Measurements from ENCODE around the gene MRTFA.

Gene MRTFA

GRCh38 chr22:40404251-40405177 lies 232.0 kb downstream of the MRTFA start:
- no peak overlapping the region for H3K4me3 ChIP-seq (replicated peaks; ENCODE audit: low read depth, low read length)
- TF ChIP-seq CTCF (IDR thresholded peaks at IDR 0.05; ENCODE audit: low read depth, low read length, missing control alignments) = no peak
- no peak for DNase-seq (ENCODE audit: extremely low read depth, low read depth)

GRCh38 chr22:40403651-40404050 lies 232.9 kb downstream of the MRTFA start:
- TF ChIP-seq CTCF (IDR thresholded peaks at IDR 0.05; ENCODE audit: low read depth, low read length, missing control alignments) = no peak
- H3K4me3 ChIP-seq (replicated peaks; ENCODE audit: low read depth, low read length) = no peak overlapping the region
- DNase-seq (ENCODE audit: extremely low read depth, low read depth) = no peak

GRCh38 chr22:40403141-40403540 lies 233.4 kb downstream of the MRTFA start:
- no peak for TF ChIP-seq CTCF (IDR thresholded peaks at IDR 0.05; ENCODE audit: low read depth, low read length, missing control alignments)
- DNase-seq (ENCODE audit: extremely low read depth, low read depth) = no peak
- H3K4me3 ChIP-seq (replicated peaks; ENCODE audit: low read depth, low read length) = no peak overlapping the region

GRCh38 chr22:40401981-40402406 lies 234.5 kb downstream of the MRTFA start:
- no peak for TF ChIP-seq CTCF (IDR thresholded peaks at IDR 0.05; ENCODE audit: low read depth, low read length, missing control alignments)
- DNase-seq (ENCODE audit: extremely low read depth, low read depth) = no peak
- no peak overlapping the region for H3K4me3 ChIP-seq (replicated peaks; ENCODE audit: low read depth, low read length)

GRCh38 chr22:40401532-40401931 lies 235.0 kb downstream of the MRTFA start:
- no peak overlapping the region for H3K4me3 ChIP-seq (replicated peaks; ENCODE audit: low read depth, low read length)
- no peak for DNase-seq (ENCODE audit: extremely low read depth, low read depth)
- TF ChIP-seq CTCF (IDR thresholded peaks at IDR 0.05; ENCODE audit: low read depth, low read length, missing control alignments) = no peak

- no peak for TF ChIP-seq CTCF (IDR thresholded peaks at IDR 0.05; ENCODE audit: low read depth, low read length, missing control alignments)
- H3K4me3 ChIP-seq (replicated peaks; ENCODE audit: low read depth, low read length) = no peak overlapping the region
- no peak for DNase-seq (ENCODE audit: extremely low read depth, low read depth)
These were observed 236.4 kb downstream of the MRTFA start for GRCh38 chr22:40400159-40400558.

All from HFF-Myc (cell line).